Aorta (tissue), 5 donors: ENCODE measurements around the gene CNNM2. TPM values are rescaled to one million over a fixed set of nuclear protein-coding genes. Genes with fewer than 3 reads are reported as not detected.

ENCODE experiments used
- ATAC-seq: fragments of 200-7000 bp; cut with Tn5 transposase; one replicate; pipeline ENCODE4 v1.9.1; 2022; ENCODE audit warnings: moderate library complexity; ENCODE audit not compliant: low FRiP score
- DNase-seq, 2 donors: peaks; one replicate each; pipeline ENCODE4 v3.0.0-alpha.2; 2020
- H3K27ac ChIP-seq, 2 donors: one replicate each; pipeline ENCODE4 v1.5.1; 2013; ENCODE audit warnings: low read length in 2 of 2, mild to moderate bottlenecking in 2 of 2, moderate library complexity in 2 of 2, control low read depth in 1 of 2, inconsistent platforms in 1 of 2, low read depth in 1 of 2
- H3K27me3 ChIP-seq, 2 donors: one replicate each; pipeline ENCODE4 v1.6.1; 2013; ENCODE audit warnings: control low read depth in 1 of 2, low read length in 1 of 2, mild to moderate bottlenecking in 1 of 2, moderate library complexity in 1 of 2; ENCODE audit not compliant: insufficient read depth in 2 of 2, control insufficient read depth in 1 of 2
- H3K36me3 ChIP-seq, 2 donors: one replicate each; pipeline ENCODE4 v1.6.1; 2013; ENCODE audit warnings: control low read depth in 1 of 2, low read length in 1 of 2, mild to moderate bottlenecking in 1 of 2; ENCODE audit not compliant: insufficient read depth in 2 of 2, control insufficient read depth in 1 of 2
- H3K4me1 ChIP-seq, 2 donors: one replicate each; pipeline ENCODE4 v1.6.1; 2013; ENCODE audit warnings: low read length in 2 of 2, control low read depth in 1 of 2, mild to moderate bottlenecking in 1 of 2, moderate library complexity in 1 of 2; ENCODE audit not compliant: insufficient read depth in 2 of 2, control insufficient read depth in 1 of 2
- H3K4me3 ChIP-seq, 2 donors: one replicate each; pipeline ENCODE4 v1.5.1; 2013; ENCODE audit warnings: low read length in 2 of 2, control low read depth in 1 of 2, mild to moderate bottlenecking in 1 of 2
- H3K9me3 ChIP-seq: one replicate; pipeline ENCODE4 v1.6.1; 2013; ENCODE audit warnings: mild to moderate bottlenecking, low read length; ENCODE audit not compliant: control insufficient read depth
- WGBS, 2 donors: extraction: QIAGEN DNeasy Blood & Tissue Kit; methylation state at CpG; one replicate each; pipeline ENCODE4 v1.1.7; 2013; 5-methylcytosine and 5-hydroxymethylcytosine counted together
- intact Hi-C, 2 donors: fragments of 100-400 bp; cut with DNase I; formaldehyde crosslinking; loops; one replicate each; pipeline versions ENCODE4 v1.14.2 to v1.15.0; 2022
- long read RNA-seq, 2 donors: library from polyadenylated mRNA; unstranded; transcript quantifications; one replicate each; pipeline ENCODE4 v2.0.0, GENCODE V29; 2020 to 2021
- polyA plus RNA-seq, 2 donors: library from polyadenylated mRNA; stranded (reverse); fragments of 200-250 nt; gene quantifications; one replicate each; pipeline ENCODE4 v1.2.3, GENCODE V29; 2013
- total RNA-seq, 2 donors: library from RNA; stranded (reverse); fragmentation: NEBNext Ultra II Directional; extraction: Animal tissue kit (Norgen Biotek cat#: 25700); gene quantifications; one replicate each; pipeline ENCODE4 v1.2.1, GENCODE V29; 2021
- donor health status: healthy with polysubstance abuse.
- donor health status: Bipolar disorder and iron deficiency.
- donor health status: DM: no; HTN: no; CAD: no.
- donor health status: DM: no; HTN: no; CAD: no.
- donor health status: DM: yes; HTN: yes; CAD: no.

Gene CNNM2
- total RNA-seq (10 to 100 TPM; 13.3 to 30.8 TPM), polyA plus RNA-seq (1 to 10 TPM; 3.0 to 5.9 TPM)
- long read RNA-seq, donor 1, full-length matches to known transcripts: 1 of 27 reads
- long read RNA-seq, donor 1, partial matches to known transcripts: 4 of 27 reads
- long read RNA-seq, donor 1, other reads (novel, unspliced or antisense): 22 of 27 reads
- long read RNA-seq, donor 2, full-length matches to known transcripts: 3 of 12 reads
- long read RNA-seq, donor 2, partial matches to known transcripts: 0 of 12 reads
- long read RNA-seq, donor 2, other reads (novel, unspliced or antisense): 9 of 12 reads

DNA sequence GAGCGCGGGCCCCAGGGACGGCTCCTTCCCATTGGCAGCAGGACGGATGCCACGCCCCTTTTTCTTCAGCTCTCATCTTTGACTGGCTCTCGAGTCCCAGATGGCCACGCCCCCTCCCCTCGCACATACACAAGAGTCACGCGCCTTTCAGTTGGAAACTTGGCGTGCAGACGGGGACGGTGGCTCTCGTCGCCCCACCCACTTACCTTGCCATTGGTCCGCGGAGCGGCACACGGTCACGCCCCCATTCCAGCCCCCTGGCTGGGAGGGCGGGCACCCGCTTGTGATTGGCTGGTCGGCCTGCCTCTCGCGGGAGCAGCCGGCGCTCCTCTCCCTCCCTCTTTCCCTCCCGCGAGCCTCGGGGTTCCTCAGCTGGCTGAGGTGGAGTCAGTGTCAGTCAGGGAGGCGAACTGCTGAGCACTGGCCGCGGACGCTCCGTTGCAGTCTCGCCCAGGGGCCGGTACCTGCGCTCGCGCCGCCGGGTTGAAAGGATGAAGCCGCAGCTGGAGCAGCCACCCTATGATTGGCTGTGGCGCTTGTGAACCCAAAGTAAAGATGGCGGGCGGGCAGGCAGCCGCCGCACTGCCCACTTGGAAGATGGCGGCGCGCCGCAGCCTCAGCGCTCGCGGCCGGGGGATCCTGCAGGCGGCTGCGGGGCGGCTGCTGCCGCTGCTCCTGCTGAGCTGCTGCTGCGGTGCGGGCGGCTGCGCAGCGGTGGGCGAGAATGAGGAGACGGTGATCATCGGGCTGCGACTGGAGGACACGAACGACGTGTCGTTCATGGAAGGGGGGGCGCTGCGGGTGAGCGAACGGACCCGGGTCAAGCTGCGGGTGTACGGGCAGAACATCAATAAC, at the start of gene CNNM2:
Gene CNNM2, plus strand, starts transcription at position 333 of the 855 bp plus-strand sequence. Its CDS starts 187 bp downstream, at position 520.
- H3K36me3 ChIP-seq: no peaks in the 10 kb centered on the region
- no peaks in the 10 kb centered on the region for H3K4me1 ChIP-seq
- H3K4me3 ChIP-seq: peak within 1 kb of the TSS; percentile 67 to 69
- peak; percentile 100 for DNase-seq
- WGBS, 2 donors: 0 to 1% methylated on average over 75 to 80 of the region's 80 CpGs
- no peaks in the 10 kb centered on the region for H3K9me3 ChIP-seq
- no peaks in the 10 kb centered on the region for H3K27me3 ChIP-seq
- intact Hi-C loops: loop anchor here (1.0 to 10.0 kb wide), 6 partner anchors 151 to 417 kb away; partner anchors contain the start of gene RPEL1 (in 1 of the 2)
- H3K27ac ChIP-seq: peak within 1 kb of the TSS; percentile 33 to 69
- ATAC-seq: peak; percentile 98

DNA sequence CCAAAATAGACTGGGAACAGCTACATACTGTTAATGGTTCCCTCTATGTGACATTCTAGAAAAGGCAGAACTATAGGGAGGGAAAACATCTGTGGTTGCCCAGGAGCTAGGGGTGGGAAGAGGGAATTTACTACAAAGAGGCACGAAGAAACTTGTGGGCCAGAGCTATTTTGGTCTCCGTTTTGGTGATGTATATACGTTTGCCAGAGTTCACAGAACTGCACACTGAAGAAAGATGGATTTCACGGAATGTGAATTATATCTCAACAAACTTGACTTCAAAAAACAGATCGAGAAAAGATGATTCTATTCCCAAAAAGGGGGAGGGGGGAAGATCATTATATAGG, 49.2 kb upstream of the CNNM2 start:
- H3K27me3 ChIP-seq: no peaks in the 10 kb centered on the region

GRCh38 chr10:102869258-102870198, 48.6 kb upstream of the CNNM2 start, which contains the start of gene AS3MT:
TSS of gene AS3MT (plus strand) at chr10:102869470. CDS start at chr10:102869593, 123 bp downstream.
- DNase-seq (peak; percentile 61 to 80), ATAC-seq (peak; percentile 88)
- 5 to 7% methylated on average over 48 to 63 of the region's 63 CpGs for WGBS, 2 donors
- no peak within 1 kb of the TSS for H3K27ac ChIP-seq
- H3K4me1 ChIP-seq: no peaks in the 10 kb centered on the region
- no peaks in the 10 kb centered on the region for H3K9me3 ChIP-seq
- H3K36me3 ChIP-seq: no peaks in the 10 kb centered on the region
- peak within 1 kb of the TSS; percentile 36 to 70 for H3K4me3 ChIP-seq
- no peaks in the 10 kb centered on the region for H3K27me3 ChIP-seq
- intact Hi-C loops: no loop called here

More for the DNA sequence above, 49.2 kb upstream of the CNNM2 start:
- Histone ChIP-seq H3K4me3 (peak overlapping the region; percentile 36 to 70), H3K36me3 (no peaks in the 10 kb centered on the region), H3K4me1 (no peaks in the 10 kb centered on the region), H3K27ac (no peak overlapping the region), H3K9me3 (no peaks in the 10 kb centered on the region)
- no peak for ATAC-seq
- 4 to 9% methylated on average over 5 of the region's 5 CpGs for WGBS, 2 donors
- no peak for DNase-seq
- intact Hi-C loops: no loop called here

DNA sequence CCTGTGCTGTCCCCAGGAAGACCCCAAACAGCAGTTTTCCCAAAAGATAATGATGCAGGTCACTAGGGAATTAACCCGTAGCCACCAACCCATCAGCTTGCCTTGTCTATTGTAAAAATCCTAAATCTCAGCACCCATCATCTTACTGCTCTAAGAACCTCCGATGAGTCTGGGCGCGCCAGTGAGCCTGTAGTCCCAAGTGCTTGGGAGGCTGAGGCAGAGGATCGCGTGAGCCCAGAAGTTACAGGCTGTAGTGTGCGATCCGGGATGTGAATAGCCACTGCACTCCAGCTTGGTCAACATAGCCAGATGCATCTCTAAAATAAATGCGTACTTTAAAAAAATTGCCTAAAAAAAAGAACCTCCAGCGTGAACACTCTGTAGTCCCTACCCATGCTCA, 47.9 kb upstream of the CNNM2 start:
- WGBS, 2 donors: 90 to 91% methylated on average over 10 of the region's 10 CpGs
- intact Hi-C loops: no loop called here
- peak; percentile 21 for ATAC-seq
- no peaks in the 10 kb centered on the region for H3K27me3 ChIP-seq
- H3K36me3 ChIP-seq: no peaks in the 10 kb centered on the region
- H3K27ac ChIP-seq: no peak overlapping the region
- DNase-seq: no peak
- no peaks in the 10 kb centered on the region for H3K4me1 ChIP-seq
- no peak overlapping the region for H3K4me3 ChIP-seq
- no peaks in the 10 kb centered on the region for H3K9me3 ChIP-seq

GRCh38 chr10:102872163-102872562, 45.9 kb upstream of the CNNM2 start:
- Histone ChIP-seq H3K4me3 (no peak overlapping the region), H3K4me1 (no peaks in the 10 kb centered on the region), H3K27ac (no peak overlapping the region), H3K27me3 (no peaks in the 10 kb centered on the region), H3K9me3 (no peaks in the 10 kb centered on the region), H3K36me3 (peaks cover 0 to 3% of the 10 kb centered on the region in 2 donors)
- 90 to 94% methylated on average over 4 of the region's 4 CpGs for WGBS, 2 donors
- no peak for ATAC-seq
- intact Hi-C loops: no loop called here
- no peak for DNase-seq

- DNase-seq (no peak), ATAC-seq (no peak)
- Histone ChIP-seq H3K4me3 (no peak overlapping the region), H3K27me3 (peaks cover 0 to 1% of the 10 kb centered on the region in 2 donors), H3K4me1 (no peaks in the 10 kb centered on the region), H3K36me3 (peaks cover 0 to 3% of the 10 kb centered on the region in 2 donors), H3K9me3 (no peaks in the 10 kb centered on the region), H3K27ac (no peak overlapping the region)
- intact Hi-C loops: no loop called here
- 81 to 86% methylated on average over 2 of the region's 2 CpGs for WGBS, 2 donors
These were observed 41.3 kb upstream of the CNNM2 start for GRCh38 chr10:102876747-102877153.

GRCh38 chr10:102878629-102879028, 39.5 kb upstream of the CNNM2 start:
- Histone ChIP-seq H3K27me3 (peaks cover 0 to 1% of the 10 kb centered on the region in 2 donors), H3K36me3 (peaks cover 0 to 3% of the 10 kb centered on the region in 2 donors), H3K9me3 (no peaks in the 10 kb centered on the region), H3K4me1 (no peaks in the 10 kb centered on the region), H3K27ac (no peak overlapping the region), H3K4me3 (no peak overlapping the region)
- WGBS, 2 donors: 80 to 83% methylated on average over 4 of the region's 4 CpGs
- intact Hi-C loops: no loop called here
- no peak for DNase-seq
- no peak for ATAC-seq

GRCh38 chr10:102880256-102880655, 37.8 kb upstream of the CNNM2 start:
- WGBS, 2 donors: 94% methylated on average over 2 of the region's 2 CpGs
- H3K4me3 ChIP-seq: no peak overlapping the region
- no peaks in the 10 kb centered on the region for H3K4me1 ChIP-seq
- H3K36me3 ChIP-seq: peaks cover 0 to 3% of the 10 kb centered on the region in 2 donors
- no peak for ATAC-seq
- H3K9me3 ChIP-seq: no peaks in the 10 kb centered on the region
- peaks cover 0 to 1% of the 10 kb centered on the region in 2 donors for H3K27me3 ChIP-seq
- DNase-seq: no peak
- H3K27ac ChIP-seq: no peak overlapping the region
- intact Hi-C loops: no loop called here
